HG02884 (cell line): Measurements from ENCODE around the gene ADI1.
"Not testable (repeated sequence)": the region's sequence is repeated elsewhere in the genome, so short reads cannot be mapped to it uniquely, and the experiment has no call there.

Experiments
- ATAC-seq: cut with Tn5 transposase; IDR thresholded peaks from one replicate; pipeline ENCODE4 v1.9.1; 2021; ENCODE audit warnings: mild to moderate bottlenecking, moderate library complexity; ENCODE audit not compliant: unreplicated experiment

ADI1 gene

DNA sequence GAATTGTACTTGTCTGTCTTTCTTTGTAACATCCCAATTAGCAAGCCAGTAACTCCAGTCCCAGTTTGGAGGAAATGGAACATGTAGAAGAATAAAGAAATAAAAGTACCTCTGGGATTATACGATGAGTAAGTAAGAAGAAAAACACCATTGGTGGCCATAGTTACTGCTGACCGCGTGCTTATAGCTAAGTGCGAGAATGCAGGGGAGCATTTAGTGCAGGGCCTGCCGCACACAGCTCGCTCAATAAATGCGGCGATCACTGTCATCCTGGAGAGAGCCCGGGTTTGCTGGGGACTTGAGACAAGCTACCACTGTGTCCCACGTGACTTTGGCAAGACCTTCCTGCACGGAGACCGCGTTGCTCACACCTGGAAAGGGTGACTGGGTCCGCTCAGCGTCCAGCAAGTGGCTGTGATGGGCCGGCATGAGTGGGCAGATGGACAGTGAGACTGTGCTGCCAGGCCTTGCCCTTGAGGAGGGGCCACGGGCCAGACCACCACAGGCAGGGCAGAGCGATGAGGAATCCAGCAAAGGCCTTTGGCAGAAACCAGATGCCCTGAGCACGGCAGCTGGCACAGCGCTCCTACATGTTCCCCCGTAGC is 54.8 kb downstream of the ADI1 start:
- ATAC-seq, result no peak

DNA sequence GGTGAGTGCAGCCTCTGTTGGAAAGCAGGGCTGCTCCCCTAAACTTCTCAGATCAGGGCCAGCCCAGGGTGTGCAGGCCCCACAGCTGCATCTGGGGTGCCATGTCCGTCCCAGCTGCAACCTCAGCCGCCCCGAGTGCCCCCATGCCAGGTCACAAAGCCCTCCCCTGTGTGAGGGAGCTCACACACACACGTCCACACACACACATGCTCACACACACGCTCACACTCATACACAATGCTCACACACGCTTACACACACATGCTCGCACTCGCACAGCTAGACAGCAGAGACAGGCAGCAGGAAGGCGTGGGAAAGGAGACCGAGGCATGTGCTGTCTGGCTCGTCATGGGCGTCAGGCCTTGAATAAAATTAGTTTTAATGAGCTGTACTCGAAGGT is 55.4 kb downstream of the ADI1 start:
- ATAC-seq, result no peak

GRCh38 chr2:3463186-3463835 is 56.0 kb downstream of the ADI1 start:
- ATAC-seq, result no peak

GRCh38 chr2:3462493-3463104 is 56.7 kb downstream of the ADI1 start:
- no peak for ATAC-seq

DNA sequence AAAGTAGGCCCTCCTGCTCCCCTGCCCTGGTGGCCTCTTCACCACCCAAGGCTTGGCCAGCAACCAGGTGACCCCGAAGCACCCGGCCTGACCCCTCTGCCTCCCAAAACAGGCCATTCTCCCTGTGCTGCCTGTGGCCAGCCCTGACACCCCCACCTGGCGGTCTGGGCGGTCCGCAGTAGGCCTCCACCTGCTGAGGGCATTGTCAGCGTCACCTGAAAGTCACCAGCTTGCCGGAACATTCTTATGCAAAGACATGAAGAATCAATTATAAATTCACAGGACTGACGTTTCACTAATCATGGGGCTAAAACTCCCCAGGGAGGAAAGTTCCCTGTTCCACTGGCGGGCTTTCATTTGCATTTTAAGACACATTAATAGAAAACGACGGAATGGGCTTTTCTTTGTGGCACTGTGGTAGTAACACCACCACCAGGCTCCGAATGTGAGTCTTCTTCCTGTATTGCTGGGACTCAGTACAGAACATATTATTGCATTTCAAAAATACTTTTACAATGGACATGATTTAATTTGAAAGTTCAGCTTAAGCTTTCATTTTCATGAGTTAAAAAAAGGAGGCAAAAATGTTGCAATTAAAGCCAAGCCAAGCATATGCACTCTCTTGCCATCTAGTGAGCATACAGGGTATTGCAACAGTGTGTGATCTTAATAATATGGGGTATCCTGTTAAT is 57.4 kb downstream of the ADI1 start:
- ATAC-seq, result peak; percentile 73

DNA sequence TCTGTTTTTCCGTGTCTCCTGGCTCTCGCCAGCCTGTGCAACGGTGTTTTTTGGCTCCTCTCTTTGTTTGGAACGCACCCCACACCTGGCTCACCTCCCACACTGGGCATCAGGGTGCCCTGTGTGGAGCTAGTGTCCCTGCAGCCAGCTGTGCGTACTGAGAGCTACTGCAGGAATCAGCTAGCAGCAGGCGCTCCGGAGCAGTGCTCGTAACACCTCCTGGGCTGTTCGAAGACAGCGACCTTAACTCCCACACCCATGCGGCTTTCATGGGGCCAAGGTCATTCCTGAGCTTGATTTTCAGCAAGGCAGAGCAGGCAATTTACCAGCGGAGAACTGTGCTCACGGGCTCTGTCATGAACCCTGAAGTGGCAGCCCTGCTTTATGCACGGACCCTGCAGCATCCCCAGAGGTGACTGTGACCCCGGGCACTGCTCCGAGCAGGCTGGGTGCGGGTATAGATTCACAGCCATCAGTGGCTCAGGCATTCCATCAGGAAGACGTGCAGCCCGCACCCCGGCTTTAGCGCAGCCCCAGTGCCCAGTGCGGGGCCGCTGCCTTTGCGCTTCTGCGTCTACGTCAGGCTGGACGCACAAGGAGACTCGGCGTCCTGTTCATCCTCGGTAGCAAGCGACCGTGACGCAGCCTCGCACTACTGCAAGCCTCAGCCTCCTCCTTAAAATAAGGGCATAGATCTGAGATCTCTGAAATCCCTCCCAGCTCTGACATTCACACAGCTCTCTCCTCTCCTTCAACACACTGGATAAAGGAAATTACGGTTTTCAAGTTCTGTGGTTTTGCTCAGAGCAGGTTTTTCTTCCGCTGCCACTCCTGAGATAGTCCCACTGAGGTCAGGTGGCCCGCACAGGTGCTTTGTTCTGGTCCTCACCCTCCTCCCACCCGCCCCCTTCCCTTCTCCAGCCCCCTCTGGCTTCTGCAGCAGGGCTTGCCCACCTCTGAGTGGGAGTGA is 58.2 kb downstream of the ADI1 start:
- ATAC-seq, result no peak

DNA sequence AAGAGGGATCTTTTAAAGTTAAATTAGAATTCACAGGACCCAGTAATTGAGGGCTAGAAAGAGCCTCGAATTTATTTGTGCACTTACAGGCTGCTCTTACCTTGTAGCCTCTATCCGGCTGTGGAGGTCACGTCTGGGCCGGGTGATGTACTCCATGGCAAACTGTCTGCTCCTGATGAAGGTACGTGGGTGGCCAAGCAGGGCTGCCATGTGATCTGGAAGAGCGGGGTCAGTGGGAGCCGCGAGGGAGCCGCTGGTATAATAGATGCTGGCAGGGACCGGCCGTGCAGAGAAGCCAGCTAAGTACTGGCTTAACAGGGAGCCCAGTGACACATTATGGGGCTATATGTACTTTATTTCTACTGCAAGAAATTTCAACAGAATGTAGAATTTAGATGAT is 59.2 kb downstream of the ADI1 start:
- no peak for ATAC-seq

DNA sequence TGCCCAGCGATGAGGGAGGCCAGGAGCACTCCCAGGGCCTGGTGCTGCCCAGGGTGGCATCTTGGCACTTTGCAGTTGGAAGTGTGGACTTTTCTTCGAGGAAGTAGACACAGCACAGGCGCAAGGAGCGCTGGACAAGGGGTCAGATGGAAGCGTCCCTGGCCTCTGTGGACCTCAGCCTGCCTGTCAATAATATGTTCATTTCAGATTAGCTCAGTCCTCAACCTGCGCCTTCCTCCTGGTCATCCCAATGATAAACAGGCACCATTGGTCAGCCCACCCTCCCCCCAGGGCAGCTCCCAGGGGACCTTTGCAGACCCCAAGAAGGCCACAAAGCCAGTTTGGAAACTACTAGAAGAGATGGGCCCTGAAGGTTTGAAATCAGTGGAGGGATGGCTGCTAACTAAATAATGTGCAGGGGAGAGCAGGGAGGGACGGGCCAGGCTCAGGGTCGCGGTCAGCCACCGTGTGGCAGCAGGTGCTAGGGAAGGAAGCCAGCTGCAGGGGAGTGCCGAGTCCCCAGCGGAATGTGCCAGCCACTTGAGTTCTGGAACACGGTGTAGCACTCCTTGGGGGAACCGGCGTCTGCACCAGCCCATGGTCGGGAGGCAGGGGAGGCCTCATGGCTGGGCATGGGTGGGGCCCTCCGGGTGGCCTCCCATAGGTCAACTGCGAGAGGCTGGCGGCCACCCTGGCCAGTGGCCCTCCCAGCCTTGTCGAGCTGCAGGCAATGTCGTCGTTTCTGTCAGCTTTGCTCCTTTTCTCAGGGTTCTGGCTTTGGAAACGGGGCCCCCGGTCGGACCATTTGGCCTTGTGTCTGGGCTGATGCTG is 59.9 kb downstream of the ADI1 start:
- ATAC-seq, result no peak

GRCh38 chr2:3458396-3459184 is 60.7 kb downstream of the ADI1 start:
- no peak for ATAC-seq

DNA sequence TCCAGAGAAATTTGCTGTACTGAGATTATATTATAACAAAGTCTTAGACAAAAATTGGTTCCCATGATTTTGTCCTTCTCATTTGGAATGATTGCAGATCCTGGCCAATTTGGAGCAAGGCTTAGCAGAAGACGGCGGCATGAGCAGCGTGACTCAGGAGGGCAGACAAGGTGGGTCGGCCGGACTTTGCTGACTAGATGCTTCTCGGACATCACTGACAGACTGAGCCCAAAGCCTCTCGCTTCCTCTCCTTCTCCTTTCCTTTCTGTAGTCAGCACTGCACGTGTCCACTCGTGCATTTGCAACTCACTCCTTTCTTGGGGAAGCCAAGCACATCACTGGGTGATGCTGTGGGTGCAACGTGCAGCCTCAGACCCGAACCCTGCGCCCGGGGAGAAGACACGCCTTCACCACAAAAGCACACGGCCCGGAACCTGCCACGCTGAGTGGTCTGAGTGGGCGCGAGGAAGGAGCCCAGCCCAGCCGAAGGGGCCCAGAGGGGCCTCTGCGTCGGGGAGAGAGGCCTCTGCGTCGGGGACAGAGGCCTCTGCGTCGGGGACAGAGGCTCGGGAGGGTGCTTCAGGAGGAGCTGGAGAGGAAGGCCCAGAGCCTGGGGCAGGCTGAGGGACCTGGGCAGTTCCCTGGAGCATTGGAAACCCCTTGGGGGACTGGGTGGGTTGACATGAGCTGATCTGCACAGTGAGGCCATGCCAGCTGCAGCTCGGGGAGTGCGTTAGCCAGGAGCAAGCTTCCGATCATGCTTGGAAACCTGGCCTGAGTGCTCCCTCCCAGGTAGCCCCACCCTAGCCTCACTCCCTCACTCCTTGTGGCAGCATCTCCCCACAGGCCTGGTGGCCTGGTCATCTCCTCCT is 61.6 kb downstream of the ADI1 start:
- ATAC-seq, result no peak

GRCh38 chr2:3456125-3456524 is 63.2 kb downstream of the ADI1 start:
- no peak for ATAC-seq

GRCh38 chr2:3454802-3455201 is 64.5 kb downstream of the ADI1 start:
- ATAC-seq, result no peak

GRCh38 chr2:3454005-3454404 is 65.3 kb downstream of the ADI1 start:
- ATAC-seq, result not testable (repeated sequence)

- ATAC-seq, result no peak
These were observed 65.9 kb downstream of the ADI1 start for GRCh38 chr2:3453190-3453999.

DNA sequence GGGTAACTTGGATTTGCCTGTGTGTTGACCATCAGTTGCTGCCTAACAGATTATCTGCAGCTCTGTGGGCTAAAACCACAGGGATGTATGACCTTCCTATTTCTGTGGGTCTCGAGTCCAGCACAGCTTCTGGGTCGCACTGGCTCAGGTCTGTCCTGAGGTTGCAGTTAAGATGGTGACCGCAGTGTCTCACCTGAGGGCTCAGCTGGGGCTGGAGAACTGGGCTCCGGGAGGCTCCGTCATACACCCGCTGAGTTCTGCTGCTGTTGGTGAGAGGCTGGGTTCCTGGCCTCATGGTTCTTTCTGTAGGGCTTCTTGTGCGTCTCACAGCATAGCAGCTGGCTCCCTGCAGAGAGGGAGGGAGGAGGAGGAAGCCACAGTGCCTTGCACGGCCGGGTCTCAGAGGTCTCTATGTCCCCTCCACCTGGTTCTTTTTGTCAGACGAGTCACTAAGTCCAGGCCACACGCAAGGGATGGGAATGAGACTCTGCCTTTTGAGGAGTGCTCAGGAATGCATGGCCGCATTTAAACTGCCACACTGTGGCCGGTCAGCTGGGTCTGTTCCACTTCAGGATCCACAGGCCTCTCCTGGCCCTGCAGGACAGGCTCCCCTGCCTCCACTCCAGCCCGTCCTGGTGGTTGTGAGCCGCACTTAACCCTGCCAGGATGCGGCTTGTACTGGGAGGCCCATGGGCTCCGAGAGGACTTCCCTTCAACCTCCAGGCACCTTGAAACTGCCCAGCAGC is 67.2 kb downstream of the ADI1 start:
- no peak for ATAC-seq

GRCh38 chr2:3451169-3451568 is 68.2 kb downstream of the ADI1 start:
- ATAC-seq, result no peak
